HG03039 (cell line): ENCODE measurements around the gene SVOPL.

Experiments
- ATAC-seq: cut with Tn5 transposase; IDR thresholded peaks from one replicate; pipeline ENCODE4 v1.9.1; 2021; ENCODE audit warnings: mild to moderate bottlenecking, moderate library complexity; ENCODE audit not compliant: unreplicated experiment

The SVOPL gene

DNA sequence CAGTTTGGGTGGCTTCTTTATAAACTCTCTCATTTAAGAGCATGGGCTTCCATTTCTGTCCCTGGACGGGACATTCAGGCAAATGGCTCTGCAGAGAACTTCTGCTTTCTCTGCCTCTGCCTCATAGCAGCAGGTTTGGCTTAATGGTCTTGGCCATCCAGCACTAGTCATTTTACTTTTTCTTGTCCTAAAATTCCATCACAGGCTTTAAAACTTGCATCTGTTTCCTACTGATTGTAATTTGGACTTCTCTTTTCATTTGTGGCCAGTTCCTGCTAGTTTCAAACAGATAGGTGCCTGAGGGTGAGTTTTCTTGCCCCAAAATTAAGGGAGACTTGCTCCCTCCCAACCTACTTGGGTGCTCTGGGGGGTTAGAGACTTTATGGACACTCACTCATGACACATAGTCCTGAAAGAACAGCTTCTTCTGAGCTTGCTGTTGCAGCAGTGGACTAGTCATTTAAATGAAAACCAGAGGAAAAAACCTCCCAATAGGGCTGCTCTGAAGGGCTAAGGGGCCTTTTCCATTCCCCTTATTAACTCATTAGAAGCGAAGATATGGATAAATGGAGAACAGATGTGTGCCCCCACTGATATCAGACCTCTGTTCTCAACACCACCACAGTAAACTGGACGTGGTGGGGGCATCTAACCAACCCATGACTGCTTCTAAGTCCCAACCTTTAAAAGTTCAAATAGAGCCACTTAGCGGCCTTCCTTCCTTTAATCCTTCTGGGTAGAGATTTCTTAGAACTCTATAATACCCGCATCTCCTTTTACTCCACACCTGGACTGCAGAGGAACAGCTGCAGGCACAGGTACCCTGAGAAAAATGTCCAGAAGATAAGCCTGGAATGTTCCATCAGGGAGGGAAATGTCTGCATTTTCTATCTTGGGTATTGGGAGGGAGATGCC lies 38.8 kb downstream of the SVOPL start:
- ATAC-seq = no peak

- ATAC-seq = no peak
Observed at GRCh38 chr7:138661069-138661635, 40.0 kb downstream of the SVOPL start.

DNA sequence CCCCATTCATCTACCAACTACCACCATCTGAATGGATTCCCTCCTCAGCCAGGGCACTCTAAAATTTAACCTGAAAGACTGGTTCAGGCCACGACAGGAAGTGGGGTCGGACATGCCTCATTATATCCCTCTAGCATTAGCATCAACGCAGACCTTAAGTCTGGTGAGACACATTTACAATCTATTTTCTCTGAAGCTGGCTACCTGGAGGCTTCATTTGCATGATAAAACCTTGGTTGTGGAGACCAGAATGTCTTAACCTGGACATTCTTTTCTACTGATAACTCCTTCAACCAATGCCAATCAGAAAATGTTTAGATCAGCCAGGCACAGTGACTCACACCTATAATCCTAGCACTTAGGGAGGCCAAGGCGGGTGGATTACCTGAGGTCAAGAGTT lies 42.3 kb downstream of the SVOPL start:
- no peak for ATAC-seq

DNA sequence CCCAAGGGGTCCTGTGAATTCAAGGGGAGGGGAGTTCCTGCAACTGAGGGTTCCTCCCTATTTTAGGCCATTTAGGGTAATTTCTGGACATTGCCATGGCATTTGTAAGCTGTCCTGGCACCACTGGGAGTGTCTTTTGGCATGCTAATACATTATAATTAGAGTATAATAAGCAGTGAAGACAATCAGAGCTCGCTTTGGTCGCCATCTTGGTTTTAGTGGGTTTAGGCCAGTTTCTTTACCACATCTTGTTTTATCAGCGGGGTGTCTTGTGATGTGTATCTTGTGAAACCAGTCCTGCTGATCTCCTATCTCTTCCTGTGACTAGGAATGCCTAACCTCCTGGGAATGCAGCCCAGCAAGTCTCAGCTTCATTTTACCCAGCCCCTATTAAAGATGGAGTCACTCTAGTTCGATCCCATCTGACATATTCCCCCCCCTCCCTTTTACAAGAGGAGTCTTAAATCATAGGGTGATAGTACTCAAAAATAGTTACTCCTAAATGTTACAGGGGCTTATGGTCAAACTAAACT lies 43.2 kb downstream of the SVOPL start:
- ATAC-seq = no peak

DNA sequence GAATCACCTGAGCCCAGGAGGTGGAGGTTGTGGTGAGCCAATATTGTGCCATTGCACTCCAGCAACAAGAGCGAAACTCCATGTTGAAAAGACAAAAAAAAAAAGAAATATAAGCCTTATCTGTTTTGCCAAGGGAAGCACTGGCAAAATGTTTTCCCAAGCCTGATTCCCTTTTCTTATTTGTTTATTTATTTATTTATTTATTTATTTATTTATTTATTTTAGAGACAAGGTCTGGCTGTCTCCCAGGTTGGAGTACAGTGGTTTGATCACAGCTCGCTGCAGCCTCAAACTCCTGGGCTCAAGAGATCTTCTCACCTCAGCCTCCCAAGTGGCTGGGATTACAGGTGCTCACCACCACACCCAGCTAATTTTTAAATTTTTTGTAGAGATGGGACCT lies 44.2 kb downstream of the SVOPL start:
- ATAC-seq = no peak

DNA sequence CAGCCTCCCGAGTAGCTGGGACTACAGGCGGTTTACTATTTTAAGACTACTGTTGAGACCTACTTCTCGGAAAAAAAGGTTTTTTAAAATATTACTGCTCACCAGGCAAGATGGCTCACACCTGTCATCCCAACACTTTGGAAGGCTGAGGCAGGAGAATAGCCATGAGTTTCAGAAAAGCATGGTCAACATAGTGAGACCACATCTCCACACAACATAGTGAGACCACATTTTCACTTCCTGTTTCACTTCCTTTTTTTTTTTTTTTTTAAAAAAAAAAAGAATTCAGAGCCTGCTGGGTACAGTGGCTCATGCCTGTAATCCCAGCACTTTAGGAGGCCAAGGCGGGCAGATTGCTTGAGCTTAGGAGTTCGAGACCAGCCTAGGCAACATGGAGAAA lies 46.5 kb downstream of the SVOPL start:
- no peak for ATAC-seq

DNA sequence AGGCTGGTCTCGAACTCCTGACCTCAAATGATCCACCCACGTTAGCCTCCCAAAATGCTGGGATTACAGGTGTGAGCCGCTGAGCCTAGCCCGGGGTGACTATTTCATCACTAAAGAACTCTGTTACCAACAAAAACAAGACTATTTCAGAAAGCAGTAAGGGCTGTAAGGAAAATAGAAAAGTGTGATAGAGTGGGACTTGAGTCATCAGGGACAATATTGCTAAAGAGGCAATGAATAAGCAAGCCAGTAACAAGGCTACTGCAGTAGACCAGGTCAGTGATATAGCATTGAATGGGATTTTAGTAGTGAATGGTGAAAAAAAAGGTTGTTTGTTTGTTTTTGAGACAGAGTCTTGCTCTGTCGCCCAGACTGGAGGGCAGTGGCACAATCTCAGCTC lies 51.7 kb downstream of the SVOPL start:
- no peak for ATAC-seq

GRCh38 chr7:138645284-138645683 lies 55.9 kb downstream of the SVOPL start:
- no peak for ATAC-seq

- ATAC-seq = no peak
Observed at GRCh38 chr7:138632826-138633602, 68.1 kb downstream of the SVOPL start.

DNA sequence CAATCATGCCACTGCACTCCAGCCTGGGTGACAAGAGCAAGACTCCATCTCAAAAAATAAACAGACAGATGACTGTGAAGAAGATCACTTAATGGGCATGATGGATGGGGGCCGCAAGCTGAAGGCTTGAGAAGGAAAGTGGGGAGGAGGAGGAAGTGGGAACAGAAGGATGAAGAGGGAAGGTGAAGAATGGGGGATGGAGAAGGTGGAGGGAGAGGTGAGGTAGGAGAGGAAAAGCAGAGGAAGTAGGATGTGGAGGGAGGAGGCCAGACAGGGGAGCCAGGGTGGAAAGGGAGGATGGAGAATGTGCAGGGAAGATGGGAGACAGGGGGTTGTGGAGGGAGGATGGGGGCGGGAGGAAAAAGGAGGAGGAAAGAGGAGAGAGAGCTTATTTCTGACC lies 68.8 kb downstream of the SVOPL start:
- ATAC-seq = no peak

DNA sequence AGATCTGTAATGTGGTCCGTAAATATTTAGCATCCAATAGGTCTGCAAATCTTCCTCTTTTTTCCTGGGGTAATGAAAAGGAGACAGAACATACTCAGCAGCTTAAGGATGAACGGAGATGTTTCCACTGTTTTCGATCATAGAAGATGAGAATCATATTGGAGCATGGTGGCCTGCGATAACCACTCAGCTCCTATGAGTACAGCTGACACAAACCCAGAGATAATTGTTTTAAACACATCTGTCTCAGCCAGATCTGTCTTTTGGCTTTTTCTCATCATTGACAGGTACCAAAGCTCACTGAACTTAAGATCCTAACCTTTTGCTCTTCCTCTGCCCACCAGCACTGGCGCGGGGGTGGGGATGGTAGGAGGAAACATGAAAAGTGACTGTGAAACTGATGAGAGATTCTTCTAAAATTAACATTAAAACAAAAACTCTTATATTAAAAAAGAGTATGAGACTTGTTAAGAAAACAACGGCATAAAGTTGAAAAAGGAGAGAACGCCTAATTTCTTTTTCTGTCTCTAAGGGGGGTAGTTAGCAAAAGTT lies 71.0 kb downstream of the SVOPL start:
- ATAC-seq = no peak

DNA sequence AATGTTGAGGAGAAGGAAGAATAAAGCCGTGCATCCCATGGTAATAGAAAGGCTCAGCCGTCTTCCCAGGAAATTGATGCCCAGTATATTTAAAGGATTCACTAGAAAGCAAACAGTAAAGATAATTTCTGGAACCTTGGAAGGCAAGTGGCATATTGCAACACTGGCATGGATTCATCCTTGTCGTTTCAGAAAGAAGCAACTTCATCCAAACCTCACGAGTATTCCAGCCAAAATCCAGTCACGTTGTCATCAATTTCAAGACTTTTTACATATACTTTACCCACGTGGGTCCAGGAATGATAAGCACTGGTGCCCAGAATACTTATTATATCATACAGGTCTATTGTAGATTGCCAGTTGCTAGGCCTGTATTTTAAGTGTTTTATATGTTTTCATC lies 73.8 kb downstream of the SVOPL start:
- no peak for ATAC-seq

- no peak for ATAC-seq
Observed at GRCh38 chr7:138626846-138627245, 74.3 kb downstream of the SVOPL start.

GRCh38 chr7:138625849-138626230 lies 75.3 kb downstream of the SVOPL start:
- ATAC-seq = no peak

DNA sequence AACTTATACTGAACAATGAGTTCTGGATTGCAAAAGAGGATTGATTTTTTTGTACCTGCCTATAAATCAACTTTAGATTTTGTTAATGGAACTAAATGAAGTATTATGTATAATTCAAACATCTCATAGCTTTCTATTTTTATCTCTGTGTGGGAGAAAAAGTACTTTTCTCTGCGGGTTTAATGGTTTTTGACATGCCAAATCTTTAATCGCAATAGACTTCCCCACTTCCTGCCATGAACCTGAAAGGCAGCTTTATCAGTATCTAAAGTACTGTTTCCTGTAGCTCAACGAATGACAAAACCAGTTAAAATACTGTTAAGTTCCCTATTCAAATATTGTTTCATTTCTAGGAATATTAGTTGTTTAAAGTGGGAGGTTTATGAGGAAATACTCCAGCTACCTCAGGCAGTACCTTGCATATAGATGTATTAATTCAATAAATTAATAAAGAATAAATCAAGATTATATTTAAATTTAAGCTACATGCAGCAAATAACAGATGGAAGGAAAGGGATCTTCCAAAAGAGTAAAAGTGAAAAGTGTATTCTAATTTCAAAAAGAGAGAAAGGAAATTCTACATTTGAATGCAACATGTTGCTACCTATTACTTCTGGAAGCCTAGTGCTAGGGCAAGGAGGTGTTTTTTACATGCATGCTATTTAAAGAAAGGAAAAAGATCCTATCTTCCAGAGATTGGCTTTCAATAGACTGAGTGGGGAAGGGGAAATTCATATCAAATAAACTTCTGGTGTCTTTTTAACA lies 75.9 kb downstream of the SVOPL start:
- no peak for ATAC-seq

DNA sequence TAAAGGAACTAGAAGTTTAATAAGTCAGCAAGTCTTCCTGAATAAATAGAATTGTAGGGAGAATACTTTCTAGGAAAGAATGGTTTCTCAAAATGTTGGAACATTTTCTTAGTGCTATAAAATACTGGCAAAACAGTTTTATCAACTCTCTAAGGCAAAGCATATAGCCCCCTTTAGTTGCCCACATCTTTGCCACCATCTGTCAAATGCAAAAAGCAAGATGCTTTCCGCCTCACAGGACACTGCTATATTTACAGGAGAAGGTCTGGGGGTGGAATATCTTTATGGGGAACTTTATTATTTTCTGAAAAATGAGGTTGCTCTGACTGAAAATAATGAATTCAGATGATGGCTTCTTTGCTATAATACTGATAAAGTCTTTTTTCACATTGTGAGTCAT lies 78.3 kb downstream of the SVOPL start:
- no peak for ATAC-seq

GRCh38 chr7:138618933-138619332 lies 82.2 kb downstream of the SVOPL start:
- ATAC-seq = no peak

GRCh38 chr7:138618506-138618905 lies 82.7 kb downstream of the SVOPL start:
- no peak for ATAC-seq

DNA sequence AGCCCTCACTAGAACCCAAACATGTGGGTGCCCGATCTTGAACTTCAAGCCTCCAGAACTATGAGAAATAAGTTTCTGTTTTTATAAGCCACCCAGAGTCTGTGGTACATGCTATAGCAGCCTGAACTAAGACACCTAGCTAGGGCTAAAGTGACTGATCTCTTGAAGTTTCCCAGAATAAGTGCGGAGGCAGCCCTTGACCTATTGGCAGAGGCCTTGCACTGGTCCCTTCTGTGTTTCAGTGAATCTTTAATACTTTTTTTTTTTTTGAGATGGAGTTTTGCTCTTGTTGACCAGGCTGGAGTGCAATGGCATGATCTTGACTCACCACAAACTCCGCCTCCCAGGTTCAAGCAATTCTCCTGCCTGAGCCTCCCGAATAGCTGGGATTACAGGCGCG lies 85.1 kb downstream of the SVOPL start:
- ATAC-seq = no peak

DNA sequence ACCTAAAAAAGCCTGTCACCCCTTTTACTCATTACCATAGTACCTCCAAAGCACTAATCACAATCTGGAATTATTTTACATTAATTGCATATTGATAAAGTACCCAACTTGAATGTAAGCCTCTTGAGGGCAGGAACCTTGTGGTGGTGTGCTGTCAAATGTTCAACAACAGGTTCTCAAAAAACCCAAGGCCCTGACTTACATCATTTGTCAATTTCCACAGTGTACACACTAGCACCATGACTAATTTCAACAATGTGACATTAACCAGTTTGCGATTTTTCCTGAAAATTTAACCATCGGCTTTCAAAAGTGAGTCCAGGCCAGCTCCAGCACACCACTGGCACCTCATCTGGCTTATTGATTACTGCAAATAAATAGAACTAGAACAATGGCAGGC lies 87.5 kb downstream of the SVOPL start:
- ATAC-seq = no peak
